Trophoblast cell (in vitro differentiated cells and primary cell): ENCODE data around the gene MEF2A.

Source experiments
- DNase-seq, 2 donors: peaks; one replicate each; pipeline ENCODE4 v3.0.0-alpha.2; 2016
- H2AFZ ChIP-seq: 2 replicates; pipeline ENCODE4 v1.6.1; 2013; ENCODE audit warnings: low read length, moderate library complexity, mild to moderate bottlenecking; ENCODE audit not compliant: insufficient read depth, poor library complexity
- H2AK5ac ChIP-seq: 2 replicates; pipeline ENCODE4 v1.6.1; 2013; ENCODE audit warnings: mild to moderate bottlenecking, low read length
- H2BK120ac ChIP-seq: 2 replicates; pipeline ENCODE4 v1.6.1; 2013; ENCODE audit warnings: low read length, mild to moderate bottlenecking, moderate library complexity; ENCODE audit not compliant: insufficient read depth, poor library complexity
- H2BK12ac ChIP-seq: 2 replicates; pipeline ENCODE4 v1.6.1; 2013; ENCODE audit warnings: mild to moderate bottlenecking, low read length, moderate library complexity
- H2BK5ac ChIP-seq: 2 replicates; pipeline ENCODE4 v1.6.1; 2013; ENCODE audit warnings: low read length, low read depth, moderate library complexity, mild to moderate bottlenecking; ENCODE audit not compliant: poor library complexity
- H3K14ac ChIP-seq: 2 replicates; pipeline ENCODE4 v1.6.1; 2013; ENCODE audit warnings: mild to moderate bottlenecking, low read length
- H3K18ac ChIP-seq: 2 replicates; pipeline ENCODE4 v1.6.1; 2013; ENCODE audit warnings: mild to moderate bottlenecking, low read length
- H3K23ac ChIP-seq: 2 replicates; pipeline ENCODE4 v1.6.1; 2013; ENCODE audit warnings: low read length
- H3K27ac ChIP-seq: 2 replicates; pipeline ENCODE4 v1.5.1; 2013; ENCODE audit warnings: low read depth, mild to moderate bottlenecking, inconsistent platforms, low read length, moderate library complexity
- H3K27me3 ChIP-seq: 2 replicates; pipeline ENCODE4 v1.6.1; 2013; ENCODE audit warnings: inconsistent platforms, mild to moderate bottlenecking, low read length, moderate library complexity; ENCODE audit not compliant: insufficient read depth
- H3K36me3 ChIP-seq, 2 experiments: 1 replicate in 1 of 2; 2 replicates in 1 of 2; pipeline ENCODE4 v1.6.1; 2013; ENCODE audit warnings: low read length in 2 of 2, mild to moderate bottlenecking in 2 of 2, moderate library complexity in 1 of 2; ENCODE audit not compliant: insufficient read depth in 2 of 2, control insufficient read depth in 1 of 2
- H3K4ac ChIP-seq: 2 replicates; pipeline ENCODE4 v1.6.1; 2013; ENCODE audit warnings: low read depth, mild to moderate bottlenecking, low read length, moderate library complexity
- H3K4me1 ChIP-seq, 2 experiments: 1 replicate in 1 of 2; 2 replicates in 1 of 2; pipeline ENCODE4 v1.6.1; 2013; ENCODE audit warnings: low read length in 2 of 2, mild to moderate bottlenecking in 2 of 2, moderate library complexity in 1 of 2; ENCODE audit not compliant: insufficient read depth in 2 of 2, control insufficient read depth in 1 of 2
- H3K4me2 ChIP-seq: 2 replicates; pipeline ENCODE4 v1.6.1; 2013; ENCODE audit warnings: inconsistent platforms, mild to moderate bottlenecking, low read length, moderate library complexity
- H3K4me3 ChIP-seq: 2 replicates; pipeline ENCODE4 v1.5.1; 2013; ENCODE audit warnings: mild to moderate bottlenecking, low read depth, low read length, inconsistent platforms
- H3K79me1 ChIP-seq: one replicate; pipeline ENCODE4 v1.6.1; 2013; ENCODE audit warnings: low read length
- H3K79me2 ChIP-seq: 2 replicates; pipeline ENCODE4 v1.6.1; 2013; ENCODE audit warnings: low read length, mild to moderate bottlenecking; ENCODE audit not compliant: control insufficient read depth, insufficient read depth, poor library complexity
- H3K9ac ChIP-seq: 2 replicates; pipeline ENCODE4 v1.6.1; 2013; ENCODE audit warnings: mild to moderate bottlenecking, low read length
- H3K9me3 ChIP-seq: 2 replicates; pipeline ENCODE4 v1.6.1; 2013; ENCODE audit warnings: low read depth, mild to moderate bottlenecking, control low read depth, inconsistent platforms, low read length; ENCODE audit not compliant: insufficient read depth
- H4K12ac ChIP-seq: 2 replicates; pipeline ENCODE4 v1.6.1; 2013; ENCODE audit warnings: low read depth, mild to moderate bottlenecking, low read length, moderate library complexity
- H4K8ac ChIP-seq: 2 replicates; pipeline ENCODE4 v1.6.1; 2013; ENCODE audit warnings: low read depth, mild to moderate bottlenecking, low read length, moderate library complexity
- H4K91ac ChIP-seq: one replicate; pipeline ENCODE4 v1.6.1; 2013; ENCODE audit warnings: low read depth, mild to moderate bottlenecking, low read length, moderate library complexity
- WGBS: extraction: QIAGEN DNeasy Blood & Tissue Kit; methylation state at CpG from one replicate; pipeline ENCODE4 v1.1.7; 2013; ENCODE audit warnings: missing lambda C conversion rate; ENCODE audit not compliant: insufficient read length, insufficient coverage; ENCODE audit errors: extremely low coverage; 5-methylcytosine and 5-hydroxymethylcytosine counted together

Gene MEF2A

DNA sequence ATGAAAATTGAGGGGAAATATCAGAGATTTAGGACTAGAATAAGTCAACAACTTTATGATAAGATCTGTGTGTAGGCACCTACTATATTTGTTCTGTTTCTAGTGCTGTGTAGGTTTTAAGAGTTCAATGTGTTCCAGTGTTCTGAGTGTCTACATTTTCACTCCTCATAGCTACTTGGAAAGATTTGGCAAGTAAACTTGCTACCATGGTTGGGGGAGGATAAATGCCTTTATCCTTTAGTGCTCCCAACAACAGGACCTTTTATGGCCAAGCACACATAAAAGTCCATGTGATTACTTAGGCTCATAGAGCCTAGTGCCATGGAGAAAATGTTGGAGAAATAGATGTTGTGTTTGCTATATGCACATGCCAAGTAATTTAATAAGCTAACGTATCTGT lies 103.5 kb downstream of the MEF2A start:
- Histone ChIP-seq H4K12ac (no peak overlapping the region), H2AFZ (no peak overlapping the region), H3K4me1 (no peaks in the 10 kb centered on the region), H3K4ac (no peak overlapping the region), H3K9ac (no peak overlapping the region), H3K27ac (no peak overlapping the region), H3K27me3 (no peaks in the 10 kb centered on the region), H2BK12ac (no peak overlapping the region), H4K8ac (no peak overlapping the region), H3K79me1 (no peaks in the 10 kb centered on the region), H3K79me2 (no peaks in the 10 kb centered on the region), H3K4me3 (no peak overlapping the region), H3K23ac (no peak overlapping the region), H2BK5ac (no peak overlapping the region), H3K14ac (no peak overlapping the region), H3K9me3 (no peaks in the 10 kb centered on the region), H4K91ac (no peak overlapping the region), H3K18ac (no peak overlapping the region), H2AK5ac (no peak overlapping the region), H2BK120ac (no peak overlapping the region), H3K4me2 (no peak overlapping the region), H3K36me3 (peaks cover 0 to under 1% of the 10 kb centered on the region in 2 experiments)
- no CpG with 5 or more reads among the region's 1 CpG for WGBS
- no peak for DNase-seq

DNA sequence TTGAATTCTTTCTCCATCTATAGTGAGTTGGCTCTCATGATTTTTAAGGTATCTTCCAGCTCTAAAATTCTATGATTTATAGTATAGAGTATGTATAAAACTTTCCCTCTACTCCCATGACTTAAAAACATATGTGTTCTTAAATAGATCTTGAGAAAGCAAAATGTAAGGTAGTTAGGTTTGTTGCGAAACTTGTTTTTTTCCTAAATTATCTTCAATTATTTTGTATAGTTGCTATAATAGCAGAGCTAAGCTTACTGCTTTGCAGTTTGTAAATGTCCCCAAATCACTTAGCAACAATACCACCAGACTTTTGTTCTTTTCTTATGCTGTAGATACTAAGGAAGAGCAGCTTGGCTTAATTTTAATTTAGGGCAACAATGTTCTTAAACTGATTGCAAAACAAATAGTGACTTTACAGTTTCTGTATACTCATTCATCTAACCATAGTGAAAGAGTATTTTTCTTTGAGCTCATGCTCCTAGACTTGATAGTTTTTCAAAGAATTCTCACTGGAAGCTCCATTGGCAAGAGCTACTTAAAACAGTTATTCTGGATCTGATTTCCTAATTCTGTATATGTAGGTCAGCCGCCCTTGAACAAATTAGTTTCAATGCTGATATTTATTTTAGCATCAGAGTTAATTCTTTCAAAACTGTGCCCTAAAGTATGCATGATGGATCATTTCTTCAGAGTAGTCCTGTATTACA lies 106.3 kb downstream of the MEF2A start:
- no peak overlapping the region for H2BK12ac ChIP-seq
- H3K23ac ChIP-seq = no peak overlapping the region
- no peak overlapping the region for H3K9ac ChIP-seq
- no peak overlapping the region for H2AFZ ChIP-seq
- H3K4me3 ChIP-seq = no peak overlapping the region
- no peak overlapping the region for H2BK120ac ChIP-seq
- no peak overlapping the region for H4K91ac ChIP-seq
- H3K79me2 ChIP-seq = no peaks in the 10 kb centered on the region
- no peak overlapping the region for H3K18ac ChIP-seq
- no peak overlapping the region for H3K27ac ChIP-seq
- H3K79me1 ChIP-seq = no peaks in the 10 kb centered on the region
- H3K4ac ChIP-seq = no peak overlapping the region
- no peaks in the 10 kb centered on the region for H3K4me1 ChIP-seq
- no peak overlapping the region for H2BK5ac ChIP-seq
- WGBS = no CpG with 5 or more reads among the region's 2 CpGs
- no peak overlapping the region for H3K14ac ChIP-seq
- H3K4me2 ChIP-seq = no peak overlapping the region
- H3K36me3 ChIP-seq = peaks cover 4 to 5% of the 10 kb centered on the region in 2 experiments
- H3K9me3 ChIP-seq = no peaks in the 10 kb centered on the region
- no peak for DNase-seq
- H2AK5ac ChIP-seq = no peak overlapping the region
- no peaks in the 10 kb centered on the region for H3K27me3 ChIP-seq
- H4K8ac ChIP-seq = no peak overlapping the region
- H4K12ac ChIP-seq = no peak overlapping the region

DNA sequence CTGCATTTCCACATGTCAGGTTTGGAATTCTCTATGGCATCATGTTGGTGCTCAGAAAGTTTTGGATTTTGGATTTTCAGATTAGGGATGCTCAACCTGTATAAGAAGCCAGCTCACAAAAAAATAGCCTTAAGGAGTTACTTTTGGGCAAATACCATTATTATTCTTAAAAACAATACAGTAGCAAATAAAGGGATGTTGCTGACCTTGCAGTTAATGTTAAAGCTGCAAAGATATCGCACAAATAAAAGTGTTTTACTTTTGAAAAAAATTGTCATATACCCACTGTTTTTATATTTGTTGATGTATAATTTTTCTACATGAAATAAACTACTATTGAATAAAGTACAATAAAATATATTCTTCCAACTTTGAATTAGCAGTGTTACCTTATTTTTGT lies 107.3 kb downstream of the MEF2A start:
- no peaks in the 10 kb centered on the region for H3K4me1 ChIP-seq
- H4K12ac ChIP-seq = no peak overlapping the region
- no peak overlapping the region for H3K18ac ChIP-seq
- DNase-seq = no peak
- H3K27ac ChIP-seq = no peak overlapping the region
- H4K8ac ChIP-seq = no peak overlapping the region
- no peak overlapping the region for H3K14ac ChIP-seq
- H2AK5ac ChIP-seq = no peak overlapping the region
- H3K4me3 ChIP-seq = no peak overlapping the region
- no peak overlapping the region for H2BK5ac ChIP-seq
- H3K27me3 ChIP-seq = no peaks in the 10 kb centered on the region
- H3K79me1 ChIP-seq = no peaks in the 10 kb centered on the region
- H3K9ac ChIP-seq = no peak overlapping the region
- no CpG with 5 or more reads among the region's 1 CpG for WGBS
- peaks cover 4 to 5% of the 10 kb centered on the region in 2 experiments for H3K36me3 ChIP-seq
- no peaks in the 10 kb centered on the region for H3K79me2 ChIP-seq
- H3K9me3 ChIP-seq = no peaks in the 10 kb centered on the region
- no peak overlapping the region for H4K91ac ChIP-seq
- H2AFZ ChIP-seq = no peak overlapping the region
- H2BK120ac ChIP-seq = no peak overlapping the region
- H3K4ac ChIP-seq = no peak overlapping the region
- H3K4me2 ChIP-seq = no peak overlapping the region
- H2BK12ac ChIP-seq = no peak overlapping the region
- no peak overlapping the region for H3K23ac ChIP-seq

DNA sequence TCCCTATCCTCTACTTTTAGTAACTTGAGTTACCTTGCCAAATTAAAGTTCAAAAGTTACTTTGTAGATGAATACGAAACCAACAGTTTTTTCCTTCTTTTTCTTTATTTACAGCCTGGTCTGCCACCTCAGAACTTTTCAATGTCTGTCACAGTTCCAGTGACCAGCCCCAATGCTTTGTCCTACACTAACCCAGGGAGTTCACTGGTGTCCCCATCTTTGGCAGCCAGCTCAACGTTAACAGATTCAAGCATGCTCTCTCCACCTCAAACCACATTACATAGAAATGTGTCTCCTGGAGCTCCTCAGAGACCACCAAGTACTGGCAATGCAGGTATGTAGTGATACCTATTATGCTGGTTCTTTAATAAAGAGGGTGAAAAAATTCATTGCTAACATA lies 108.5 kb downstream of the MEF2A start:
- H3K4me1 ChIP-seq = no peaks in the 10 kb centered on the region
- H3K4me2 ChIP-seq = no peak overlapping the region
- no peak overlapping the region for H3K23ac ChIP-seq
- no peak overlapping the region for H2AFZ ChIP-seq
- no peaks in the 10 kb centered on the region for H3K79me1 ChIP-seq
- no CpG with 5 or more reads among the region's 2 CpGs for WGBS
- H2BK120ac ChIP-seq = no peak overlapping the region
- no peak overlapping the region for H3K9ac ChIP-seq
- no peaks in the 10 kb centered on the region for H3K27me3 ChIP-seq
- H3K4me3 ChIP-seq = no peak overlapping the region
- H3K79me2 ChIP-seq = no peaks in the 10 kb centered on the region
- no peak overlapping the region for H2BK5ac ChIP-seq
- no peak overlapping the region for H2AK5ac ChIP-seq
- no peak overlapping the region for H3K14ac ChIP-seq
- H4K12ac ChIP-seq = no peak overlapping the region
- H3K36me3 ChIP-seq = peaks cover 4 to 5% of the 10 kb centered on the region in 2 experiments
- DNase-seq = no peak
- H2BK12ac ChIP-seq = no peak overlapping the region
- no peak overlapping the region for H4K8ac ChIP-seq
- H3K4ac ChIP-seq = no peak overlapping the region
- no peak overlapping the region for H3K27ac ChIP-seq
- H3K18ac ChIP-seq = no peak overlapping the region
- H4K91ac ChIP-seq = no peak overlapping the region
- H3K9me3 ChIP-seq = no peaks in the 10 kb centered on the region
